Thoracic aorta (tissue), 2 donors: ENCODE data around the gene VCAM1. TPM values are rescaled to one million over a fixed set of nuclear protein-coding genes. Genes with fewer than 3 reads are reported as not detected.

ENCODE experiments used
- ATAC-seq: fragments of 150-250 bp; one replicate; pipeline ENCODE4 v1.8.0; 2017; ENCODE audit warnings: low read depth; ENCODE audit not compliant: insufficient number of reproducible peaks, low FRiP score
- DNase-seq: peaks from one replicate; pipeline ENCODE4 v3.0.0-alpha.2; 2020; ENCODE audit warnings: low spot score
- H3K27ac ChIP-seq, 2 donors: fragments of 200-600 bp; sonication (generic); 1 replicate in 1 of 2; 2 replicates in 1 of 2; pipeline ENCODE4 v1.5.1; 2016; ENCODE audit warnings: mild to moderate bottlenecking in 2 of 2, moderate library complexity in 2 of 2
- H3K27me3 ChIP-seq: fragments of 200-600 bp; sonication (generic); replicated peaks from 2 replicates; pipeline ENCODE4 v1.6.0; 2016; ENCODE audit warnings: mild to moderate bottlenecking; ENCODE audit not compliant: insufficient read depth
- H3K36me3 ChIP-seq: fragments of 200-600 bp; sonication (generic); one replicate; pipeline ENCODE4 v1.5.1; 2016
- H3K4me1 ChIP-seq, 2 donors: fragments of 200-600 bp; sonication (generic); 1 replicate in 1 of 2; 2 replicates in 1 of 2; pipeline versions ENCODE4 v1.5.1 to v1.6.0; 2016; ENCODE audit warnings: low read depth in 2 of 2, mild to moderate bottlenecking in 1 of 2; ENCODE audit not compliant: control insufficient read depth in 1 of 2
- H3K4me3 ChIP-seq: fragments of 200-600 bp; sonication (generic); 2 replicates; pipeline ENCODE4 v1.5.1; 2016; ENCODE audit warnings: mild to moderate bottlenecking
- H3K9me3 ChIP-seq: fragments of 200-600 bp; sonication (generic); 2 replicates; pipeline ENCODE4 v1.5.1; 2016
- total RNA-seq, 2 donors: library from RNA; depleted of rRNA; stranded (reverse); fragments of >200 nt; gene quantifications; one replicate each; pipeline versions ENCODE4 v1.1.0 to v1.2.3, GENCODE V29; 2016
- TF ChIP-seq, protein P1 (sequence below): fragments of 200-600 bp; sonication (generic); IDR thresholded peaks from one replicate; pipeline ENCODE4 v1.5.1; 2019; ENCODE audit warnings: antibody characterized with exemption

The VCAM1 gene
- total RNA-seq, 2 donors from 2014 or later, result 42.4 to 77.6 TPM

GRCh38 chr1:100720751-100721150 is 1.2 kb downstream of the VCAM1 start:
- TF ChIP-seq, protein P1, sequence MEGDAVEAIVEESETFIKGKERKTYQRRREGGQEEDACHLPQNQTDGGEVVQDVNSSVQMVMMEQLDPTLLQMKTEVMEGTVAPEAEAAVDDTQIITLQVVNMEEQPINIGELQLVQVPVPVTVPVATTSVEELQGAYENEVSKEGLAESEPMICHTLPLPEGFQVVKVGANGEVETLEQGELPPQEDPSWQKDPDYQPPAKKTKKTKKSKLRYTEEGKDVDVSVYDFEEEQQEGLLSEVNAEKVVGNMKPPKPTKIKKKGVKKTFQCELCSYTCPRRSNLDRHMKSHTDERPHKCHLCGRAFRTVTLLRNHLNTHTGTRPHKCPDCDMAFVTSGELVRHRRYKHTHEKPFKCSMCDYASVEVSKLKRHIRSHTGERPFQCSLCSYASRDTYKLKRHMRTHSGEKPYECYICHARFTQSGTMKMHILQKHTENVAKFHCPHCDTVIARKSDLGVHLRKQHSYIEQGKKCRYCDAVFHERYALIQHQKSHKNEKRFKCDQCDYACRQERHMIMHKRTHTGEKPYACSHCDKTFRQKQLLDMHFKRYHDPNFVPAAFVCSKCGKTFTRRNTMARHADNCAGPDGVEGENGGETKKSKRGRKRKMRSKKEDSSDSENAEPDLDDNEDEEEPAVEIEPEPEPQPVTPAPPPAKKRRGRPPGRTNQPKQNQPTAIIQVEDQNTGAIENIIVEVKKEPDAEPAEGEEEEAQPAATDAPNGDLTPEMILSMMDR, result no peak
- Histone ChIP-seq H3K36me3 (no peaks in the 10 kb centered on the region), H3K9me3 (no peaks in the 10 kb centered on the region), H3K27ac (no peak overlapping the region), H3K4me3 (peak overlapping the region; percentile 44), H3K27me3 (no peaks in the 10 kb centered on the region), H3K4me1 (peaks cover 0 to 10% of the 10 kb centered on the region in 2 donors)
- ATAC-seq (no peak), DNase-seq (no peak)

DNA sequence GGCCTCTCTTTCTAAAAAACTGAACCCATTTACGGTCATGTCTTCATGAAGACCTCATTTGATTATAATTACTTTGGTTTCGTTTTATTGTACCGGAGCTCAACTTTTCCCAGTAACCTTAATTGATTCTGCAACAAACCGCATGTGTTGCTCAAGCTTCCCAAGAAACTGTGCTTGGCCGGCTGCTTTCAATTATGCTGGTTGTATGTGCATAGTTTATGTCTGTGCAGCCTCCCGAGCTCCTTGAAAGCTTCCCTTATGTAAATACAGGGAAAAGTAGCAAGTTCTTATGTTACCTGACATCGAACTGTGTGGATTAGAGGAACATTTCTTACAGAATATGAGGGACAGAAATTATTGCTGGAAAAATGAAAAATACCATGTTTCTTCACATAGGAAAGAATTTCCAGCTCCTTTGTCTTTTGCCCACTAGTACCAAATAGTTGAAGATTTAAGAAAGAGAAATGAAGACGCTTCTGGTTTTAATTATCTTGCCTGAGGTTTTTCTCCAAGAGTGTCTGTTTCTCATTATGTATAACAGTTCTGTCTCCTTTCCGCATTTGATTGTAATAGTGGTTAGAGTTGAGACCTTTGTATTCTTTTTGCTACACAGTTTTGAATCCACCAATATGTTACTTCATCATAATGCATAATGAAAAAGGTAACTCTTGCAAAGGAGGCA is 2.1 kb downstream of the VCAM1 start:
- Histone ChIP-seq H3K9me3 (no peaks in the 10 kb centered on the region), H3K27ac (no peak overlapping the region), H3K4me3 (peak overlapping the region; percentile 44), H3K4me1 (peaks cover 0 to 10% of the 10 kb centered on the region in 2 donors), H3K27me3 (no peaks in the 10 kb centered on the region), H3K36me3 (no peaks in the 10 kb centered on the region)
- ATAC-seq, result no peak
- DNase-seq, result no peak
- TF ChIP-seq, protein P1, result no peak

- peaks cover 0 to 10% of the 10 kb centered on the region in 2 donors for H3K4me1 ChIP-seq
- TF ChIP-seq, protein P1, result no peak
- H3K36me3 ChIP-seq, result no peaks in the 10 kb centered on the region
- no peak for DNase-seq
- H3K27ac ChIP-seq, result no peak overlapping the region
- no peaks in the 10 kb centered on the region for H3K9me3 ChIP-seq
- no peaks in the 10 kb centered on the region for H3K27me3 ChIP-seq
- ATAC-seq, result no peak
- H3K4me3 ChIP-seq, result peak overlapping the region; percentile 44
These were observed 2.7 kb downstream of the VCAM1 start for GRCh38 chr1:100722221-100722620.

- Histone ChIP-seq H3K9me3 (no peaks in the 10 kb centered on the region), H3K4me1 (peaks cover 0 to 10% of the 10 kb centered on the region in 2 donors), H3K27ac (no peak overlapping the region), H3K27me3 (no peaks in the 10 kb centered on the region), H3K36me3 (no peaks in the 10 kb centered on the region), H3K4me3 (no peak overlapping the region)
- DNase-seq, result no peak
- TF ChIP-seq, protein P1, result no peak
- ATAC-seq, result no peak
These were observed 4.7 kb downstream of the VCAM1 start for GRCh38 chr1:100724281-100724680.

- no peak for ATAC-seq
- Histone ChIP-seq H3K9me3 (no peaks in the 10 kb centered on the region), H3K36me3 (no peaks in the 10 kb centered on the region), H3K27me3 (no peaks in the 10 kb centered on the region), H3K4me1 (peaks cover under 1 to 4% of the 10 kb centered on the region in 2 donors), H3K27ac (no peak overlapping the region), H3K4me3 (no peak overlapping the region)
- TF ChIP-seq, protein P1, result no peak
- DNase-seq, result no peak
These were observed 10.6 kb downstream of the VCAM1 start for GRCh38 chr1:100730130-100730529.
